Cardiac fibroblast (primary cell): Measurements from ENCODE around the gene AGK.

Experiments used
- DNase-seq, 2 donors: peaks; one replicate each; pipeline versions ENCODE4 v3.0.0 to v3.0.0-alpha.2; 2010; ENCODE audit warnings: low read depth in 2 of 2
- H3K4me3 ChIP-seq, 2 donors: replicated peaks in 1 of 2; 1 replicate in 1 of 2; 2 replicates in 1 of 2; pipeline ENCODE4 v1.5.1; 2011; ENCODE audit warnings: low read depth in 2 of 2, low read length in 2 of 2, mild to moderate bottlenecking in 2 of 2, moderate library complexity in 1 of 2
- TF ChIP-seq, protein P1 (sequence below): IDR thresholded peaks from one replicate; pipeline ENCODE4 v1.5.1; 2011; ENCODE audit warnings: low read depth, mild to moderate bottlenecking, low read length, inconsistent platforms

AGK gene

GRCh38 chr7:141585592-141586510, 34.6 kb downstream of the AGK start:
- H3K4me3 ChIP-seq = no peak overlapping the region
- peak; percentile 79 to 91 for DNase-seq
- TF ChIP-seq, protein P1, sequence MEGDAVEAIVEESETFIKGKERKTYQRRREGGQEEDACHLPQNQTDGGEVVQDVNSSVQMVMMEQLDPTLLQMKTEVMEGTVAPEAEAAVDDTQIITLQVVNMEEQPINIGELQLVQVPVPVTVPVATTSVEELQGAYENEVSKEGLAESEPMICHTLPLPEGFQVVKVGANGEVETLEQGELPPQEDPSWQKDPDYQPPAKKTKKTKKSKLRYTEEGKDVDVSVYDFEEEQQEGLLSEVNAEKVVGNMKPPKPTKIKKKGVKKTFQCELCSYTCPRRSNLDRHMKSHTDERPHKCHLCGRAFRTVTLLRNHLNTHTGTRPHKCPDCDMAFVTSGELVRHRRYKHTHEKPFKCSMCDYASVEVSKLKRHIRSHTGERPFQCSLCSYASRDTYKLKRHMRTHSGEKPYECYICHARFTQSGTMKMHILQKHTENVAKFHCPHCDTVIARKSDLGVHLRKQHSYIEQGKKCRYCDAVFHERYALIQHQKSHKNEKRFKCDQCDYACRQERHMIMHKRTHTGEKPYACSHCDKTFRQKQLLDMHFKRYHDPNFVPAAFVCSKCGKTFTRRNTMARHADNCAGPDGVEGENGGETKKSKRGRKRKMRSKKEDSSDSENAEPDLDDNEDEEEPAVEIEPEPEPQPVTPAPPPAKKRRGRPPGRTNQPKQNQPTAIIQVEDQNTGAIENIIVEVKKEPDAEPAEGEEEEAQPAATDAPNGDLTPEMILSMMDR = no peak

DNA sequence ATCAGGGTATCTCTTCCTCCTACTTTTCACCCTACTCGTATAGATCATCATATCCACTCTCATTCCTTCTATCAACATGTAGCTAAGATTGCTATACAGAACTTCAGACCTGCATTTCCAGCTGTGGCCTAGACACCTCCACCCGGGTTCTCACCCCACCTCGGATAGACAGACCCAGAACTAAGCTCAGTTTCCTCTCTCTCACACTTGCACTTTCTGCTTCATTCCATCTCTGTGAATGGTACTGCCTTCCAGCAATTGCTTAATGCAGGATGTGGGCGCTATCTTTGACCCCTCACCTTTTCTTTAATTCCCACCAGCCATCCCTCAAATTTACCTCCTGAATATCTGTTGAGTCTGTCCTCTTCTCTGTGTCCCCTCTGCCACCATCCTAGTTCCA, 35.7 kb downstream of the AGK start:
- no peak for DNase-seq
- no peak overlapping the region for H3K4me3 ChIP-seq
- TF ChIP-seq, protein P1 = no peak

DNA sequence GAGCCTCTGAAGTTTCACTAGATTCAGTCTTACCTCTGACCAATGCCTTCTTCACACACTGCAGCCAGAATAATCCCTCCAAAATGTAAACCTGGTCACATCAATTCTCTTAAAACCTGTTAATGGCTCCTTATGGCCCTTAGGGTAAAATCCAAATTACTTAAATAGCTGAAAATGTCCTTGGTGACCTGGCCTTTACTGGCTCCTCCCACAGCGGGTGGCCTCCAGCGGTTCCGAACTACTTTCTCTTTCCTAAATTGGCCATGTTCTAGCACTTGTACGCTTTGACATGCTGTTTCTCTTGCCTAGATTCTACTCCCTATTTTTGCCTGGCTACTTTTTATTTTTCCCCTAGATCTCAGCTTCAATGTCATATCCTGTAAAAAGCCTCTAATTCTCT, 36.1 kb downstream of the AGK start:
- no peak overlapping the region for H3K4me3 ChIP-seq
- TF ChIP-seq, protein P1 = no peak
- DNase-seq = no peak

GRCh38 chr7:141588912-141589311, 37.7 kb downstream of the AGK start:
- H3K4me3 ChIP-seq = no peak overlapping the region
- no peak for DNase-seq
- TF ChIP-seq, protein P1 = no peak

GRCh38 chr7:141590071-141590470, 38.9 kb downstream of the AGK start:
- DNase-seq = no peak
- TF ChIP-seq, protein P1 = no peak
- H3K4me3 ChIP-seq = no peak overlapping the region

GRCh38 chr7:141590666-141591065, 39.5 kb downstream of the AGK start:
- TF ChIP-seq, protein P1 = no peak
- peak; percentile 34 to 77 for DNase-seq
- no peak overlapping the region for H3K4me3 ChIP-seq

DNA sequence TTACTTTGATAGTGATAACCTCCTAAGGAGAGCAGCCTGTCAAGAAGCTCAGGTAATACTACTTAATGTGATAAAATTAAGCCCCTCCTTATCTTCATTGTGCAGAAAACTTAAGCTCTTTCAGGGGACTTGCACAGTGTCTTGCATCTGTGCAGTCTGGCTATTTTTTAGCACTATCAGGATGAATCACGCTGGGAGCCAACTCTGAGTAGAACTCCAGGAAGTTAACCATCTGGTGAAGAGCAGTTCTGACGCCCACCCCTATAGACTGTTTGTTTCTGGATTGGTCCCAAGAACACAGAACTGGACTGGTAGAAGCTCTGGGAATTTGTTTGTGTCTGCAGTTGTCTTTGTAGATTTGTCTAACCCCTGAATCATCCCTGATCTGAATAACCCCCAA, 41.9 kb downstream of the AGK start:
- peak; percentile 76 to 80 for DNase-seq
- TF ChIP-seq, protein P1 = no peak

More for the DNA sequence above, 41.9 kb downstream of the AGK start:
- H3K4me3 ChIP-seq = no peak overlapping the region
